GM12872 (cell line): ENCODE results near the gene NPR1.

Experiments used
- CTCF ChIP-seq: IDR thresholded peaks from 3 replicates; pipeline ENCODE4 v1.5.1; 2011; ENCODE audit warnings: low read depth, mild to moderate bottlenecking, low read length, moderate library complexity; ENCODE audit not compliant: insufficient read depth

Gene NPR1

GRCh38 chr1:153643100-153643499, 35.4 kb upstream of the NPR1 start:
- no peak for TF ChIP-seq CTCF

- no peak for TF ChIP-seq CTCF
Observed at GRCh38 chr1:153643816-153644215, 34.7 kb upstream of the NPR1 start.

GRCh38 chr1:153646672-153647345, 31.7 kb upstream of the NPR1 start:
- TF ChIP-seq CTCF = no peak

- no peak for TF ChIP-seq CTCF
Observed at GRCh38 chr1:153647346-153647714, 31.2 kb upstream of the NPR1 start.

- TF ChIP-seq CTCF = no peak
Observed at GRCh38 chr1:153648000-153648643, 30.4 kb upstream of the NPR1 start.

GRCh38 chr1:153649137-153649862, 29.2 kb upstream of the NPR1 start:
- TF ChIP-seq CTCF = no peak

- no peak for TF ChIP-seq CTCF
Observed at GRCh38 chr1:153649863-153650235, 28.6 kb upstream of the NPR1 start.
